Smooth muscle cell (in vitro differentiated cells): ENCODE data around the gene CYSRT1. TPM values are rescaled to one million over a fixed set of nuclear protein-coding genes. Genes with fewer than 3 reads are reported as not detected.

Source experiments
- DNase-seq: peaks from one replicate; lab custom pipeline; 2025; ENCODE audit not compliant: unreplicated experiment; lab: John Stamatoyannopoulos, UW
- H2AFZ ChIP-seq: fragments of 200-600 bp; sonication (generic); 2 replicates; pipeline ENCODE4 v1.6.0; 2016; ENCODE audit warnings: antibody characterized with exemption, low read depth, mild to moderate bottlenecking
- H3F3A ChIP-seq: fragments of 200-600 bp; sonication (generic); 2 replicates; pipeline ENCODE4 v1.6.0; 2017; ENCODE audit warnings: antibody characterized with exemption, low read depth
- H3K27ac ChIP-seq: fragments of 200-600 bp; sonication (generic); 2 replicates; pipeline ENCODE4 v1.5.1; 2016; ENCODE audit warnings: low read depth, mild to moderate bottlenecking
- H3K27me3 ChIP-seq: fragments of 200-600 bp; sonication (generic); 2 replicates; pipeline ENCODE4 v1.6.1; 2016; ENCODE audit warnings: low read depth, mild to moderate bottlenecking
- H3K36me3 ChIP-seq: fragments of 200-600 bp; sonication (generic); 2 replicates; pipeline ENCODE4 v1.5.1; 2016; ENCODE audit warnings: low read depth
- H3K4me1 ChIP-seq: fragments of 200-600 bp; sonication (generic); 2 replicates; pipeline ENCODE4 v1.5.1; 2016; ENCODE audit warnings: low read depth
- H3K4me2 ChIP-seq: fragments of 200-600 bp; sonication (generic); 2 replicates; pipeline ENCODE4 v1.6.0; 2016; ENCODE audit warnings: mild to moderate bottlenecking
- H3K4me3 ChIP-seq: fragments of 200-600 bp; sonication (generic); 2 replicates; pipeline ENCODE4 v1.5.1; 2016; ENCODE audit warnings: mild to moderate bottlenecking
- H3K79me2 ChIP-seq: fragments of 200-600 bp; sonication (generic); 2 replicates; pipeline ENCODE4 v1.6.0; 2016; ENCODE audit warnings: low read depth, mild to moderate bottlenecking
- H3K9ac ChIP-seq: fragments of 200-600 bp; sonication (generic); 2 replicates; pipeline ENCODE4 v1.6.0; 2016; ENCODE audit warnings: low read depth
- H3K9me3 ChIP-seq: fragments of 200-600 bp; sonication (generic); replicated peaks from 2 replicates; pipeline ENCODE4 v1.5.1; 2016; ENCODE audit warnings: low read depth
- H4K20me1 ChIP-seq: fragments of 200-600 bp; sonication (generic); 2 replicates; pipeline ENCODE4 v1.6.0; 2016; ENCODE audit warnings: low read depth
- WGBS: methylation state at CpG from one replicate; pipeline ENCODE4 v1.1.7; 2016; ENCODE audit warnings: low lambda C conversion rate; 5-methylcytosine and 5-hydroxymethylcytosine counted together
- polyA plus RNA-seq: library from polyadenylated mRNA; unstranded; fragments of >200 nt; fragmentation: Nextera tagmentation; extraction: Ambion mirVana; gene quantifications from 2 replicates; pipeline ENCODE4 v1.2.1, GENCODE V29; 2016
- total RNA-seq: library from RNA; depleted of rRNA; stranded (reverse); fragments of >200 nt; gene quantifications from 2 replicates; pipeline ENCODE4 v1.2.3, GENCODE V29; 2014
- TF ChIP-seq, protein P1 (sequence below): fragments of 200-600 bp; sonication (generic); IDR thresholded peaks from 2 replicates; pipeline ENCODE4 v1.5.1; 2017; ENCODE audit warnings: borderline replicate concordance, mild to moderate bottlenecking, antibody characterized with exemption; ENCODE audit not compliant: insufficient read depth, poor library complexity, severe bottlenecking

Gene CYSRT1, protein sequence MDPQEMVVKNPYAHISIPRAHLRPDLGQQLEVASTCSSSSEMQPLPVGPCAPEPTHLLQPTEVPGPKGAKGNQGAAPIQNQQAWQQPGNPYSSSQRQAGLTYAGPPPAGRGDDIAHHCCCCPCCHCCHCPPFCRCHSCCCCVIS
- total RNA-seq (2.2 and 2.3 TPM in 2 replicates), polyA plus RNA-seq (1.3 and 2.4 TPM in 2 replicates)

DNA sequence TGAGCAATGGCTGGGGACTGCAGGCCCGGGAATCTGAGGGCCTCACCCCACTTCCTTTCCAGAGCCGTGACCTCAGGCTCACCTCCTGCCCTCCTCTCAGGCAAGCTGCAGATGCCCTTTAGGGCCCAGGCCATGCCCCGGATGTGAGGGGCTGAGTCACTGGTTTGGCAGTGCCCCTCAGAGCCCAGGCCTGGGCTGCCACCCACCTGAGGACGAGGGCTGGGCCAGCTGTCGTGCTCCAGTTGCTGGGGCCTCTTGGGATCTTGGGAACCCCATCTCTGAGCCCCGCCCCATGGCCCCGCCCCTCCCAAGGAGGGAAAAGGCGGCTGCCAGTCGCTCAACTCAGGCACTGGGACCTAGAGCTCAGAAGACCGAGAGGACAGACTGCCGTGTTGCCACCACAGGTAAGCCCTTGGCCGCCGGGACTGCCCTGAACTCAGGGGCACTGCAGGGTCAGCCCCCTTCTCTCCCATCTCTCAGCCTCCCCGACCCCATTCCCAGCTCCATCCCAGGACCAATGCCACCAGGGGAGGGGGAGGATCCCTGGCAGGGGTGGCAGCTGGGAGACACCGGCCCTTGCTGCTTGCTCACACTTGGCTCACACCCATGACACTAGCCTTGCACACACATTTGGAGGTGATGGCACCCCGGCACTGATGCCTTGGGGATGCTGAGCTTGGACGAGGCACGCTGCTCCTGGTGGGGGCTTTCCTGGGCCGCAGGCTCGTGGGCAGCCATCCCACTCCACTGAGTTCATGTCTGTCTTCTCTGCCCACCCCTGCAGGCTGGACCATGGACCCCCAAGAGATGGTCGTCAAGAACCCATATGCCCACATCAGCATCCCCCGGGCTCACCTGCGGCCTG is at the start of gene CYSRT1:
TSS of gene CYSRT1 (plus strand) at position 345 of the 865 bp plus-strand sequence. CDS start at position 793, 448 bp downstream.
- peak within 1 kb of the TSS; percentile 52 for H3K27ac ChIP-seq
- H3K4me2 ChIP-seq = peak within 1 kb of the TSS; percentile 89
- H3F3A ChIP-seq = no peaks in the 10 kb centered on the region
- WGBS = 77% methylated on average over 21 of the region's 23 CpGs
- no peak within 1 kb of the TSS for H2AFZ ChIP-seq
- no peaks in the 10 kb centered on the region for H3K9me3 ChIP-seq
- H3K27me3 ChIP-seq = no peaks in the 10 kb centered on the region
- TF ChIP-seq, protein P1, sequence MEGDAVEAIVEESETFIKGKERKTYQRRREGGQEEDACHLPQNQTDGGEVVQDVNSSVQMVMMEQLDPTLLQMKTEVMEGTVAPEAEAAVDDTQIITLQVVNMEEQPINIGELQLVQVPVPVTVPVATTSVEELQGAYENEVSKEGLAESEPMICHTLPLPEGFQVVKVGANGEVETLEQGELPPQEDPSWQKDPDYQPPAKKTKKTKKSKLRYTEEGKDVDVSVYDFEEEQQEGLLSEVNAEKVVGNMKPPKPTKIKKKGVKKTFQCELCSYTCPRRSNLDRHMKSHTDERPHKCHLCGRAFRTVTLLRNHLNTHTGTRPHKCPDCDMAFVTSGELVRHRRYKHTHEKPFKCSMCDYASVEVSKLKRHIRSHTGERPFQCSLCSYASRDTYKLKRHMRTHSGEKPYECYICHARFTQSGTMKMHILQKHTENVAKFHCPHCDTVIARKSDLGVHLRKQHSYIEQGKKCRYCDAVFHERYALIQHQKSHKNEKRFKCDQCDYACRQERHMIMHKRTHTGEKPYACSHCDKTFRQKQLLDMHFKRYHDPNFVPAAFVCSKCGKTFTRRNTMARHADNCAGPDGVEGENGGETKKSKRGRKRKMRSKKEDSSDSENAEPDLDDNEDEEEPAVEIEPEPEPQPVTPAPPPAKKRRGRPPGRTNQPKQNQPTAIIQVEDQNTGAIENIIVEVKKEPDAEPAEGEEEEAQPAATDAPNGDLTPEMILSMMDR = no peak
- H4K20me1 ChIP-seq = no peaks in the 10 kb centered on the region
- no peaks in the 10 kb centered on the region for H3K79me2 ChIP-seq
- peak within 1 kb of the TSS; percentile 61 for H3K4me3 ChIP-seq
- no peak for DNase-seq
- peaks cover 8% of the 10 kb centered on the region for H3K4me1 ChIP-seq
- no peaks in the 10 kb centered on the region for H3K36me3 ChIP-seq
- H3K9ac ChIP-seq = peak within 1 kb of the TSS; percentile 77

DNA sequence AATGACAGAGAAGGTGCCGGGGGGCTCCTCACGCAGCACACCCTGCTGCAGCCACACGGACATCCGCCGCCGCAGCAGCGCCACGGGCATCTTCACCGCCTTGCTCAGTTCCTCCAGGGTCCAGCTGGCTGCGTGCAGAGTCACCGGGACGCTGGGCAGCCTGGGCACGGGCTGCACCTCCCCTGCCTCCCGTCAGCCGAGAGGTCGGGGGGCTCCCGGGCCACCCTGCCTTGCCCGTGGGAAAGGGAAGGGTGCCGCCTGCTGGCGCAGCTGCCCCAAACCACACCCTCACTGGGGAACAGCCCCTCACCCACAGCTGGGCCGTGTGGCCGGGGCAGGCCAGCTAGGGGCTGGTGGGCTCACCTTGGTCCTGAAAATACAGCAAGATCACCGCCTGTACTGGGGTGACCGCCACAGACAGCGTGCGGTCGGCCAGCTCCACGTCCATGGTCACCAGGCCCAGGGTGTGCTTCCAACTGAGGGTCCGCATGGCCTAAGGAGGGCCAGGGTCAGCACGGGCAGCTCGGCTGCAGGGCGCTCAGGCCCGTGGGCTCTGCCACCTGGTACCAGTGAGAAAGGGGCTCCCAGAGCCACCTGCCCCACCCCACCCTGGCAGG is 49.5 kb upstream of the CYSRT1 start:
- TF ChIP-seq, protein P1 = no peak
- H3K4me1 ChIP-seq = no peaks in the 10 kb centered on the region
- 56% methylated on average over 31 of the region's 33 CpGs for WGBS
- no peak overlapping the region for H3K27ac ChIP-seq
- no peaks in the 10 kb centered on the region for H3F3A ChIP-seq
- H4K20me1 ChIP-seq = no peaks in the 10 kb centered on the region
- no peaks in the 10 kb centered on the region for H3K9me3 ChIP-seq
- no peak overlapping the region for H3K4me2 ChIP-seq
- no peaks in the 10 kb centered on the region for H3K79me2 ChIP-seq
- no peak for DNase-seq
- no peak overlapping the region for H3K9ac ChIP-seq
- H2AFZ ChIP-seq = no peak overlapping the region
- H3K27me3 ChIP-seq = peaks cover 20% of the 10 kb centered on the region
- no peaks in the 10 kb centered on the region for H3K36me3 ChIP-seq
- no peak overlapping the region for H3K4me3 ChIP-seq

DNA sequence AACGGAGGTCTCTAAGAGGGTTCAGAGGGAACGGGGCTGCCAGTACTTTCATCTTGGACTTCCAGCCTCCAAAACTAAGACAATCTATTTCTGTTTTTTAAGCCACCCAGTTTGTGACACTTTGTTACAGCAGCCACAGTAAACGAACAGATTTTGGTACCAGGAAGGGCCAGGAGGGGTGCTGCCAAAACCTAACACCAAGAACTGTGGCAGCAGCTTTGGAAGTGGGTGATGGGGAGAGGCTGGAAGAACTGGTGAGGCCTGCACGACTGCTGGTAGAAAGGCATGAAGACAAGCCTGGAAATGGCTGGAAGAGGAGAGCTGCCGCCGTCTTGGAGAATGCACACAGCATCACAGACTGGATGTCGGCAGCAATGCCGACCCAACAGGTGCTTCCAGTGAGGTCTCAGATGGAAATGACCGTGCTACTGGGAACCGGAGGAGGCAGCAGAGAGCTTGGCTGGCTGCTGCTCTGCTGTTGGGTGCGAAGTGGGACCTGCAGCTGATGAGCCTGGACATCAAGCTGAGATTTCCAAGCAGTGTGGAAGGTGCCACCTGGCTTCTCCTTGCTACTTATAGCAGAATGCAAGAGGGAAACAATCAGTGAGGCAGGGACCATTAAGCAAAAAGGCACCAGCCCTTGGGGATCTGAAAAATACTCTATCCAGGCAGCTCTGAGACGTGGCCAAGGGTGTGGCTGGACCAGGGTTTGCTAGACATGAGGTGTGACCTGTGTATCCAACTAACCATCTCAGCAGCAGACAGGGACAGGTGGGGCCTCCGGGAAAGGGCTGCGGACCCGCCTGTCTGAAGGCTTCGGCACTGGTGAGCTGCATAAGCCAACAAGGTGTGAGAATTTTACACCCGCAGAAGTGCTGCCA is 48.4 kb upstream of the CYSRT1 start:
- DNase-seq = no peak
- Histone ChIP-seq H3K4me1 (no peaks in the 10 kb centered on the region), H3K9me3 (no peaks in the 10 kb centered on the region), H3K36me3 (no peaks in the 10 kb centered on the region), H3K4me2 (no peak overlapping the region), H3K27me3 (peaks cover 9% of the 10 kb centered on the region), H4K20me1 (no peaks in the 10 kb centered on the region), H3K27ac (no peak overlapping the region), H3K79me2 (no peaks in the 10 kb centered on the region), H3F3A (no peaks in the 10 kb centered on the region), H2AFZ (no peak overlapping the region), H3K4me3 (no peak overlapping the region), H3K9ac (no peak overlapping the region)
- 65% methylated on average over 17 of the region's 17 CpGs for WGBS
- TF ChIP-seq, protein P1 = peak; percentile 36
